Testis (tissue), 2 donors: ENCODE measurements around the gene CUBN.

Experiments used
- POLR2A ChIP-seq: fragments of 450-650 bp; IDR thresholded peaks from one replicate; pipeline ENCODE4 v1.6.1; 2017; ENCODE audit warnings: antibody characterized with exemption, mild to moderate bottlenecking, moderate library complexity
- TF ChIP-seq, protein P1 (sequence below), 3 experiments: fragments of 450-650 bp in 2 of 3; fragments of 200-600 bp in 1 of 3; sonication (generic) in 1 of 3; IDR thresholded peaks; one replicate each; pipeline ENCODE4 v1.5.1; 2016 to 2019; ENCODE audit warnings: antibody characterized with exemption in 3 of 3, mild to moderate bottlenecking in 2 of 3, moderate library complexity in 1 of 3

DNA sequence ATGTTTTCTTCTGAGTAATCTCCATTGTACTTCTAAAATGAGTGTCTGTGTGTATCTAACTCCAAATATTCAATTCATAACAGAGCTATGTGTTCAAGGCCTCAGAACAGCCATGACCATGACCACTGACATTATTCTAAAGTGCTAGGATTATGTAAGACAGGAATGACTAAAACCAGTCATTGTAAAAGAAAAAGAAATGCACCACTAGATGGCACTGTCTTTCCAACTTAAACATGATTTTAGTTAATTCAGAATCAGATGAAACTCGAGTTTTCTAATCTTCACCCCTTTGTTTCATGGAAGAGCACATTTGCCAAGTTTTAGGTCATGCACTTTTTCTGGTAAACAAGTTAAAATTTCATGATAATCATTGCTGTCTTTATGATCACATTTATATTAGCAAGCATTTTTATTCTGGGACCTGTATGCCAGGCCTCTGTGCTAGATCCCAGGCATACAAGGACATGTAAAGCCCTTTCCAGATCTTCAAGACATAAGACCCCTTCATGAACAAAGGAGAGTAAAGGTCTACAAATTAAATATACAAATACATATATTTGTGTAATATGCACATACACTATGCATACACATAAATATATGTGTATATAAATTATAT lies 286.2 kb downstream of the CUBN start:
- TF ChIP-seq POLR2A, result no peak
- TF ChIP-seq, protein P1, sequence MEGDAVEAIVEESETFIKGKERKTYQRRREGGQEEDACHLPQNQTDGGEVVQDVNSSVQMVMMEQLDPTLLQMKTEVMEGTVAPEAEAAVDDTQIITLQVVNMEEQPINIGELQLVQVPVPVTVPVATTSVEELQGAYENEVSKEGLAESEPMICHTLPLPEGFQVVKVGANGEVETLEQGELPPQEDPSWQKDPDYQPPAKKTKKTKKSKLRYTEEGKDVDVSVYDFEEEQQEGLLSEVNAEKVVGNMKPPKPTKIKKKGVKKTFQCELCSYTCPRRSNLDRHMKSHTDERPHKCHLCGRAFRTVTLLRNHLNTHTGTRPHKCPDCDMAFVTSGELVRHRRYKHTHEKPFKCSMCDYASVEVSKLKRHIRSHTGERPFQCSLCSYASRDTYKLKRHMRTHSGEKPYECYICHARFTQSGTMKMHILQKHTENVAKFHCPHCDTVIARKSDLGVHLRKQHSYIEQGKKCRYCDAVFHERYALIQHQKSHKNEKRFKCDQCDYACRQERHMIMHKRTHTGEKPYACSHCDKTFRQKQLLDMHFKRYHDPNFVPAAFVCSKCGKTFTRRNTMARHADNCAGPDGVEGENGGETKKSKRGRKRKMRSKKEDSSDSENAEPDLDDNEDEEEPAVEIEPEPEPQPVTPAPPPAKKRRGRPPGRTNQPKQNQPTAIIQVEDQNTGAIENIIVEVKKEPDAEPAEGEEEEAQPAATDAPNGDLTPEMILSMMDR (IDR thresholded peaks at IDR 0.05), result peak; percentile 41 to 76 (median 45)
